SKM-1 (cell line): Measurements from ENCODE around the gene ZFPM1.

Experiments used
- DNase-seq: peaks from one replicate; lab custom pipeline; 2025; ENCODE audit not compliant: unreplicated experiment; lab: John Stamatoyannopoulos, UW

ZFPM1 gene

GRCh38 chr16:88433632-88434352 is 19.3 kb upstream of the ZFPM1 start:
- no peak for DNase-seq

GRCh38 chr16:88434353-88434690 is 18.8 kb upstream of the ZFPM1 start:
- DNase-seq = no peak

GRCh38 chr16:88434746-88435145 is 18.3 kb upstream of the ZFPM1 start:
- DNase-seq = no peak

GRCh38 chr16:88435437-88436355 is 17.4 kb upstream of the ZFPM1 start:
- no peak for DNase-seq

GRCh38 chr16:88436796-88437195 is 16.3 kb upstream of the ZFPM1 start:
- no peak for DNase-seq

GRCh38 chr16:88437367-88437964 is 15.6 kb upstream of the ZFPM1 start:
- DNase-seq = no peak

GRCh38 chr16:88438084-88438870 is 14.8 kb upstream of the ZFPM1 start:
- DNase-seq = no peak

GRCh38 chr16:88439016-88439415 is 14.1 kb upstream of the ZFPM1 start:
- no peak for DNase-seq

- no peak for DNase-seq
These were observed 13.4 kb upstream of the ZFPM1 start for GRCh38 chr16:88439706-88440105.

- DNase-seq = no peak
These were observed 13.0 kb upstream of the ZFPM1 start for GRCh38 chr16:88440111-88440510.

GRCh38 chr16:88440686-88441405 is 12.2 kb upstream of the ZFPM1 start:
- no peak for DNase-seq

- DNase-seq = no peak
These were observed 11.6 kb upstream of the ZFPM1 start for GRCh38 chr16:88441460-88441859.

GRCh38 chr16:88442383-88442726 is 10.7 kb upstream of the ZFPM1 start:
- DNase-seq = no peak

- peak; percentile 45 for DNase-seq
These were observed 10.1 kb upstream of the ZFPM1 start for GRCh38 chr16:88442727-88443576.

- DNase-seq = no peak
These were observed 8.1 kb upstream of the ZFPM1 start for GRCh38 chr16:88444826-88445582.

- no peak for DNase-seq
These were observed 7.5 kb upstream of the ZFPM1 start for GRCh38 chr16:88445583-88445960.

GRCh38 chr16:88446061-88446460 is 7.0 kb upstream of the ZFPM1 start:
- no peak for DNase-seq

GRCh38 chr16:88446736-88447135 is 6.3 kb upstream of the ZFPM1 start:
- no peak for DNase-seq

GRCh38 chr16:88447881-88448280 is 5.2 kb upstream of the ZFPM1 start:
- no peak for DNase-seq
